Activated gamma-delta T cell treated with Interleukin-2 at 50 U/mL for 16 hours (primary cell): ENCODE data around the gene TTF1.

Experiments
- DNase-seq: peaks from one replicate; pipeline ENCODE4 v3.0.0-alpha.2; 2020

The TTF1 gene, protein sequence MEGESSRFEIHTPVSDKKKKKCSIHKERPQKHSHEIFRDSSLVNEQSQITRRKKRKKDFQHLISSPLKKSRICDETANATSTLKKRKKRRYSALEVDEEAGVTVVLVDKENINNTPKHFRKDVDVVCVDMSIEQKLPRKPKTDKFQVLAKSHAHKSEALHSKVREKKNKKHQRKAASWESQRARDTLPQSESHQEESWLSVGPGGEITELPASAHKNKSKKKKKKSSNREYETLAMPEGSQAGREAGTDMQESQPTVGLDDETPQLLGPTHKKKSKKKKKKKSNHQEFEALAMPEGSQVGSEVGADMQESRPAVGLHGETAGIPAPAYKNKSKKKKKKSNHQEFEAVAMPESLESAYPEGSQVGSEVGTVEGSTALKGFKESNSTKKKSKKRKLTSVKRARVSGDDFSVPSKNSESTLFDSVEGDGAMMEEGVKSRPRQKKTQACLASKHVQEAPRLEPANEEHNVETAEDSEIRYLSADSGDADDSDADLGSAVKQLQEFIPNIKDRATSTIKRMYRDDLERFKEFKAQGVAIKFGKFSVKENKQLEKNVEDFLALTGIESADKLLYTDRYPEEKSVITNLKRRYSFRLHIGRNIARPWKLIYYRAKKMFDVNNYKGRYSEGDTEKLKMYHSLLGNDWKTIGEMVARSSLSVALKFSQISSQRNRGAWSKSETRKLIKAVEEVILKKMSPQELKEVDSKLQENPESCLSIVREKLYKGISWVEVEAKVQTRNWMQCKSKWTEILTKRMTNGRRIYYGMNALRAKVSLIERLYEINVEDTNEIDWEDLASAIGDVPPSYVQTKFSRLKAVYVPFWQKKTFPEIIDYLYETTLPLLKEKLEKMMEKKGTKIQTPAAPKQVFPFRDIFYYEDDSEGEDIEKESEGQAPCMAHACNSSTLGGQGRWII

DNA sequence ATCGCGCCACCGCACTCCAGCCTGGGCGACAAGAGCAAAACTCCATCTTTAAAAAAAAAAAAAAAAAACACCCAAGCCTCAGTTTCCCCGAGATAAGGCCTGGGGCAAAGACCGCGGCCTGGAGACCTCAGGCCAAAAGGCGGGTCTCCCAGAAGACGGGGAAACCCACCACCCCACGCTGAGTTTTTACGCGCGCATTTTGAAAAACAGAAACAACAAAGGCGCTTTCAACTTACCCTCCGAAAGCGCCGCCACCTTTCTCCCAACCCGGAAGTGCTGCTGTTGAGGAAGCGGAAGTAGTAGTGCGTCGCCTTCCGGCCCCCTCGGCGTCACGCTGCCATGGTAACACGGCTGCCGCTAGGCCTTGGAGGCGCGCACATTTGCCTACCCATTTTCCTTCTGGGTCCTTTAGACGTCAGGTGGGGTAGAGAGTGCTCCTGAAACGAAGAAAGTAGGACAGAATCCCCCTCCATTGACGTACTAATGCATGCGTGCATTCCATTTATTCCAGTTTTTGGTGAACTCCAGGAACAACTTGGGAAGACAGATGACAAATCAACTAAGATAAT is at the start of gene TTF1:
Gene TTF1 (minus strand): TSS at position 287 of the 569 bp plus-strand sequence. CDS start 4,019 bp downstream, outside the sequence.
- DNase-seq, result peak; percentile 93

DNA sequence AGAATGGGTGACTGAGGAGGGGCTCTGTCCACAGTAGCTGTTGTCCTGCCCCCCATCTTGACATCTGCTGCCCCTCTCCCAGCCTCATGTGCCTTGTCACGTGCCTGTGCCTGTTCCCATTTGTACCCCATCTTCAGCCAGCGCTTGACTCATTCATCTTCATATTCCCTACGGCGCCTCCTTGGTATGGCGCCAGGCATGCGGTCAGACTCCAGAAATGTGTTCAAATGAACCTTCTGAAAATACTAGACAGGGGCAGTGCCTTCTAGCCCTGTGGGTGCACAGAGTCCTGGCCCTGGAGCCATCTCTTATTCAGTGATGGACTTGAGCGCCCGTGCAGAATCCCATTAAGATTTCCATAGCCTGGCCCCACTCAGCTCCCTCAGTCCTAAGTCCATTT is 49.6 kb upstream of the TTF1 start:
- DNase-seq, result no peak

DNA sequence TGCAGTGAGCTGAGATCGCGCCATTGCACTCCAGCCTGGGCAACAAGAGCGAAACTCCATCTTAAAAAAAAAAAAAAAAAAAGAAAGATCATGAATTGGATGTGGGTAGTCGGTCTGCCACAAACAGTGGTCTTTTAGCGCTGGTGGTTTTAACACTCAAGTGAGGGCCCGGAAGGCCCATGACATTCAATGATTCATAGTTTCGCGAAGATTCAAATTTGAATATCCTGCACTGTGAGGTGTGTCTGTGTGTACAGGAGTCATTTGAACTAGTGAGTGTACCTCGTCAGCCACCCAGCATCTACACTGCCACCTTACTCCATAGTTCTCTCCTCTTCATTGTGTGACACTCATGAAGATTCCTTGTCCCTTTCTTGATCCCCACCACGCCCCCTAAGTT is 44.6 kb upstream of the TTF1 start:
- peak; percentile 15 for DNase-seq

DNA sequence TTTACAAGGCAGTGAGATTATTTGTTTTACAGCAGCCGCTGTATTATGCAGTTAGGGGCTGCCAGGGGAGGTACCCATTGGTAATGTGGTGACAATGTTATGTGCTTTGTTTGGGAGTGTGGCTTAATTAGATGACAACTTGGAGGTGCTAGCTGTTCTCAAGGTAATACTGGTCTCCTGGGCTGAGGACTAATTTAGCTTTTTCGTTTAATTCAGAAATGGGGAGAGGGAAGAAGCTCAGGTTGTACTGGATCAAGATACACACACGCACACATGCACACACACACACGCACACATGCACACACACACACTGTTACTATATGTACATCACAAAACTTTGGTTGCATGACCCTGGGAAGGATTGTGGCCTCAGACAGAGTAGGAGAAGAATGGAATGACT is 41.3 kb upstream of the TTF1 start:
- no peak for DNase-seq

DNA sequence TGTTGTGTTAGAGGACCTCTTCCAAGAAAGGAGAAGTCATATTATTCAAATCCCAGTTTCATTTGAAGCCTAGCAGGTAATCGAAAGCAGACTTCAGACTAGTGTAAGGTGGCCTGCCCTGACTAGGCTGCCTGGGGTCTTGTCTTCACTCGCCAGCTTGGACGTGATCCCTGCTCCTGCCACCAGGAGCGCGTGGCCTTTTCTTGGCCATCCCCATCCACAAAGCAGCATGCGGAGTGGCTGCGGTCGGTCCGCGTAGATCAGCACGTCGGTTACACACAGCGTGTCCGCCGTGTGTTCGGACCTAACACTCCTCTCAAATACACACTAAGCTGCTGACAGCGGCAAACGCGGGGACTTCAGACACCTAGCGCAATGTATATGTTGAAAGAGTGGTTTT is 40.7 kb upstream of the TTF1 start:
- DNase-seq, result no peak

DNA sequence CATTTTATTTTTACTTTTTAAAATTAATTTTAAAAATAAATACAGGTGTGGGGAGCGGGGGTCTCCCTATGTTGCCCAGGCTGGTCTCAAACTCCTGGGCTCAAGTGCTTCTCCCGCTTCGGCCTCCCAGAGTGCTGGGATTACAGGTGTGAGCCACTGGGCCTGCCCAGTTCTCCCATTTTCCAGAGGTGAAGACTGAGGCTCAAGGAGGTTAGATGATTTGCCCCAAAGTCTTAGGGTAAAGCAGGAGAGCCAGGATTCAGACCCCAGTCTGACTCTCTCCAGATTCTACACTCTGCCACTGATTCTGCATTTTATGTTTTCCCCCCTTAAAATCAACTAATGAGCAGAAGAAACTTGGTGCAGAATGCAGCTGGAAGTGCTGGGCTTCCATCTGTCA is 40.2 kb upstream of the TTF1 start:
- DNase-seq, result no peak

DNA sequence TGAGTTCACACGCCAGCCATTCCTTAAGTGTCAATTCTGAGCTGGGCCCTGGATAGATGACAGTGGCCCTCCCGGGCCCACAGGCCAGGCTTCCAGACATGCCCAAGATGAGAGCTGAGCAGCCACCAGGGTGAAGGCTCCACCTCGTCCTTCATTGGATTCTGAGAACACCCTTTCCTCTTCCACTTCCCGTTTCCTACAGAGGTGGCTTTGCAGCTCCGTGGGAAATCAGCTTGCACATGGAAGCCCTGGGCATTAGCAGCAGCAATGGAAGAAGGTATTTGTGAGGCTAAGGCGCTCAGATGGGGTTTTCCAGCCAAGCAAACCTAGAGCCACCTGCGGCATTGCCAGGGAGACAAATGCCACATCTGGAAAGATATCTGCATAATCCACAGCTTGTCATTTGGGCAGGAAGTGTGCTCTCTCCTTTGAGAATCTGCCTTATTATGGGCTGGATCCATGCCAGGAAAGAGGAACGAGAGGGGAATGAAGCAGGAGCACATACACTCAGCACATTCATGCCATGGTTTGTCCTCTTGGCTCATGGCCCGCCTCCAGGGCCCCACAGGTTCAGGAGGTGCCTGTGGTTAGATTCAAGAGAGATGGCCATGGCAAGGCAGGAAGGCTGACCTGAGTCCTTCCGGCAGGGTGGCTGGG is 37.4 kb upstream of the TTF1 start:
- DNase-seq, result no peak

DNA sequence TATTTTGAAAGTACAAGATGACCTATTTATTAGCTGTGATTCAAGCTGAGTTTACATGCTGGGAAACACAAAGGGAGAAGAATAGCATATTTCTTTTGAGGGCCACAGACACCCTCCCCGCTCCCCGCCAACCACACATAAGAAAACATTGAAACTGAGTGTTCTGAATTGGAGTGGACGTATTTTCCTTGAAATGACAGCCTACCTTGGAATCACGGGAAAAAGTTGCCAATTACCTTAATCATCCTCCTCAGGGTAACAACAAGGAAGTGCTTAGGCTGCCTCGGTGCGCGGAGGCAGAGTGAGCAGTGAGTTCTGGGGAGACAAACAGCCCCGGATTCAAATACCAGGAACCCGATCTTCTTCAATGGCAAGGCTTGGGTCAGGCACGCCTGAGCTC is 34.8 kb upstream of the TTF1 start:
- no peak for DNase-seq

DNA sequence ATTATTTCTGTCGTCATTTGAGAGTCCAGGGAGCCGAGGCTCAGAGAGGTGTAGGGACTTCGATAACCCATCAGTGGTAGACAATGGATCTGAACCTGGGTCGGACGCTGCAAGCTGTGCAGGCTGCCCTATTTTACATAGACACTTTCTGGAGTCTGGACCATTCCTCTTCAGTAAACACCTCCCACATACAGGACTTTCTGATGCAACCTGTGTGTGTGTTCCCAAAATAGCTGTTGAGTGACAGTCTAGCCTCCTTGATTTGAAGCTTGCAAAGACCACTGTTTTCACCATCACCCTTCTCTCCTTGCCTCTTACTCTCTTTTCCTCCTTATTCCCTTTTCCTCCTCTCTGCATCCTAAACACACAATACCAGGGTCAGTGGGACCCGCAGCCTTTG is 34.1 kb upstream of the TTF1 start:
- DNase-seq, result no peak

DNA sequence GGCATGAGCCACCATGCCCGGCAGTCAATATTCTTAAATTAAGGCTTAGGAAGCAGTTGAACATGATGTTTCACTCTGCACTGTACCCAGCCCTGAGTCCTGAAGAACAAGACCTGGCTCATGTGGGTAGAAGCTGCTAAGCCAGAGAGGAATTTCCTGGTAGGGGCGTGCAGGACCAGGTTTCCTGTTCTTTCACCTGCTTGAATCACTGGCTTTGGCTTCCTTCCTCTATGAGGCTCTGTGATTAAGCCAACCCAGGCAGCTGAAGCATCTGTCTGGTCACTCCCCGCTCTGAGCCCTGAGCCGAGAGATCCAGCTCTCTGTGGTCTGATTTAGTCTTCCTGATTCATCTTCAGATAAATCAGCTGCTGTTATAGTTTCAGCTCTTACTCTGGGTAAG is 32.5 kb upstream of the TTF1 start:
- no peak for DNase-seq

DNA sequence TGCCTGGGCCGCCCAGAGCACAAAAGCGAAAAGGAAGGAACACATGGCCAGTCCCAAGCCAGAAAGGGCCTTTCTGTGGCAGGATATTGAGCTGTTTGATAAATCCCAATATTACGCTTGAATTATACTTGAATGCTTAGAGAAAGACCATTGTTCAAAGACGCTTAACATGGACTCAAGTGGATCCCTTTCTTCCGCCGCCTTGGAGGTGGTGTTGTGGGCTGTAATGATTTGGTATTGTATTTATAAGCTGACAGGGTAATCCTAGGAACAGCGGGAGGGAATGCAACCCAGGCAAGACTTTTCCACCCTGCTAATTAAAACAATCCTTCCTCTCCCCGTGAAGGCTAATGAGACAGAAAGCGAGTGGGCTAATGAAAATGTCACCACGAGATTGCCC is 28.2 kb upstream of the TTF1 start:
- DNase-seq, result no peak

DNA sequence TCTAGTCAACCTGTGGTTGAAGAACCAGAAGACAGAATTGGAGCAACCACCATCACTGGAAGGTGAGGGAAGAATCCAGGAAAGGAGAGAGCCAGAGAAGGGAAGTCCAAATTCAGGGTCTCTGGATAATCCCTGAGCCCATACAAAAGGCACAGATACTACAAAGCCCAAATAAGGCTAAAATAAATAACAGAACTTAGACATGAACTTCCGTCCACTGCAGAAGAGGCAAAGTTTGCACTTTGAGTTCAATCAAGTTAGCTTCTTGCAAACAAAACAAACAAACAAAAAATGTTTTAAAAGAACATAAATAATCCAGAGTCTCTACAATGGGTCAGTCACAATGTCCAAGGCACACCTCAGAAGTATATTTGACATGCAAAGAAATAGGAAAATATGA is 24.4 kb upstream of the TTF1 start:
- DNase-seq, result no peak

DNA sequence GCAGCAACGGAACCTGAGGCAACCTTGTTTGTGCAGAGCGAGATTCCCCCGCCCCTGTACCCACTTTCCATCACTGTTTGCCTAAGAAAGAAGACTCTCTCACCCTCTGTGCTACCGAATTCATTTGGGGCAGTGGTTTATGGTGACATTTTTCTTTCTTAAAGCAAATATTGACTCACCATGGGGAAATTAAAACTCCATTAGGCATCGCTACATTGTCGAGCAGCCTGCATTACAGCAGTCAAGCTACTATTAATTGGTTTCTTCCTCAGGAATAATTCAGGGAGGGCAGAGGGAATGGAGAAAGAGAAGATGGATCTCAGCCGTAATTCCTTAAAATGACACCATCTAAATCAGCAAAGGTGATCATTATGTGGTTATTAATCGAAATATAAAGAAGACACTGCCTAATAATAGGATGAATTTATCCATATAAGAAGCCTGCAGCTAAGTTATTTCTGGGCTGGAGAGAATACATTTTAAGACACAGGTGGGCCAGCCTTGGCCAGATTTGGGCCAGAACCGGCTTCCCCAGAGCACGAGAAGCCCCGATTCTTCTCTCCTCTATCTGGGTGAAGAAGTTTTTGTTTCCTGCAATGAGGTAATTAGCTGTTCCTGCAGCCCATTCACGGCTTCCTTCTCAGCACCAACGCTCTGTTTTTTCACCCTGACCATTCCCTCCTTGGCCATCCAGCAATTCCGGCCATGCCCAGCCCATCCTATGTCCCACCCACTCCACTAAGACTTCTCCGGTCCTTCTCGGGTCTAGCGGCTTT is 20.2 kb upstream of the TTF1 start:
- no peak for DNase-seq

DNA sequence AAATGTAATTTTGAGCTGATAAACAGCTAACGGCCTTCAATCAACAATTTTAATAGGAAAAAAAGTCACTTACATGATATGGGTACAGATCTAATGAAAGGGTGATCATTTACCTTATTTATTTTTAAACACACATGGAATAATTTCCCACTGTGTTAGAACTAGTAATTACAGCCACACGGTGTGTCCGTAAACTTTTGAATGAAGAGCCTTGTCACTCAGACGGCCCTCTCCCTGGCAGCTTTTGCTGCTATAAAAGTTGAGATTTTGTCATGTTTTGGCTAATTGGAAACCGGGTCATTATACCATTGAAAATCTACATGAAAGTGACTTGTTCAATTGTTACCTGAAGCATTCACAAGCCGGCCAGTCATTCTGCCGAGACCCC is 19.0 kb upstream of the TTF1 start:
- no peak for DNase-seq

DNA sequence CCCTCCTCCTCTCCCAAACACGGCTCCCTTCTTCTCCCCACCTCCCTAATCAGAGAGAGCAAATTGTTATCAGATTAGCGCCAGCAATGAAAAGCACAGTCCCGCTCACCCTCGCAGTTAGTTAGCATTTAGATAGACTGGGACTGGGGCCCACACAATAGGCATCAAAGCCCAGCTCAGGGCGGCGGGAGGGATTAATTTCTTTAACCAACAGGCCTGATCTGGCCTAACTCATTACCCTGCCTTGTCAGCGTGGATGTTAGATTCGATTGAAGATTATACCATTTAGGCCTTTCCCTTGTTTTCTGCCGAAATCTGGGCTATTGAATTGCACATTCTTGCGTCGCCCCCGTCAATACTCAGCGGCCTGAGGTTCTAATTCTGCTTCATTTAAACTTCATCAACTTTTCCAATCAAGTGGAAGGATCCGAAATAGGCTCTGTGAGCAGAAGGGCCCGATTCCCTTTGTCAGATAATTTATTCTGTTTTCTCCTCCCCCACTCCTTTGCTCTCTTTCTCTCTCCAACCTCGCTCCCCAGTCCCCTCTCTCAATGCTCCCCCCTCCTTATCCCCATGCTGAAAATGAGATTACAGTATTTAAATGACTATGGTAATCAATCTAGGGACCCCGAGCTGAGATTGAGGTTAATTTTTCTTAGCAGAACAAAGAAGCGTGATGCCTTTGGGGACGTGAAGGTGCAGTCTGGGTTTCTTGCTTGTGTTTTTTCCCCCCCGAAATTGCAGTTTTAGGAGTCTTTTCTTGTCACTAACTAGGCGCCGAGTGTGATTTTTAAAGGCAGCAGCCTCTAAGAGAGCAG is 18.4 kb upstream of the TTF1 start:
- no peak for DNase-seq

DNA sequence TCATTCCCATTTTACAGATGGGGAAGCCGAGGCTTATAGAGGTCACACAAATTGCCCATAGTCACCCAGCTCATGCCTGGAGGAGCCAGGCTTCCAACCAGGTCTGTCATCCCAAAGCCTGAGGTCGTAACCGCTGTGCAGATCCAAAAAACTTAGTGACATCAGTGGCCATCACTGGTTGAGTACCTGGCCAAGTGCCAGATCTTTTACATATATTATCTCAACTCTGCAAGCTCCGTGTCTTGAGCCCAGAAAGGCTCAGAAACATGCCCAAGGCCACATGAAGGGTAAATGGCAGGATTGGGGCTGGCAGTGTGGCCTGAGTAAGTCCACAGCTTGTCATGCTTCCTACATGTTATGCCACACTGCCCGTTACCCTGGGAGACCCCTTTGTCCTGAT is 16.9 kb upstream of the TTF1 start:
- DNase-seq, result no peak

DNA sequence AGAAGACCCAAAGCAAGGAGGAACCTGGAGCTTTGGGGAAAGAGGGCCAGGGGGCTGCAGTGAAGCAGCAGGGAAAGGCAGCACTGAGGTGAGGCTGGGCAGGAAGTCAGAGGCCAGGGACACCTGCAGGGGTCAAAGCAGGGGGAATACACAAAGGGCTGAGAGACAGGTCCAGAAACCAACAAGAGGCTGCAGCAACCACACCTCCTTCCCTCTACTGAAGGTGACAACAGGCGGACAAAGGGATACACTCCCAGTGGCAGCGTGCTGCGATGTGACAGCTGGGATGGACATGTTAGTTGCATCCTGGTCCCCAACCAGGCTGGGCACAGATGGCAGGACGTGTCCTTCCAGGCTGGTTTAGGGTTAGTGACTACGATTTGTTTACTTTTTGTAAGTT is 15.9 kb upstream of the TTF1 start:
- no peak for DNase-seq

DNA sequence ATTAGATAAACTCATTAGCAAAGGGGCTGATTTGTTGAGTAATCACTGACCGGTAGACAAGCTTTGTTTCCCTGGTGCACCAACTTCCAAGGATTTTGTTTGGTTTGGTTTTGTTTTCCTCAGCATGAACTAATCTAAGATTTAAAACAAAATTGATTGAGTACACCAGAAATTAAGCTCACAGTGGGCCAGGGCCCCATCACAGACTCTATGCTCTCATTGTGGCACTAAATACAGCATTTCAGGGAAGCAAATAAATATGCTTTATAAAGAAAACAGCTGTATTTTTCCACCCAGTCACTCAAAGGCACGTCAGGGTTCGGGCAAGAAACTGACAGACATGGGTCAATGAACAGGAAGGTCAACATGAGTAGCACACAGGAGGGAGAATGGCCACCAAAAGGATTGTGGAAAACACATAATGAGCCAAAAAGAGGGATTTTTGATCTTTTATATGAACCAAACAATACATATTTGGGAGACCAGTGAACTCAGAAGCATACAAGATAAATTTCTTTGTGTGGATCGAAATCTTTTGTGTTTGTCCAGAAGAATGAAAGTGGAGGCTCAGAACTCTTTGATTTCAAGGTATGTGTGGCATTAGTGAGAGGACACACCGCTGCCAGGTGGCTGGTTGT is 12.2 kb upstream of the TTF1 start:
- no peak for DNase-seq

DNA sequence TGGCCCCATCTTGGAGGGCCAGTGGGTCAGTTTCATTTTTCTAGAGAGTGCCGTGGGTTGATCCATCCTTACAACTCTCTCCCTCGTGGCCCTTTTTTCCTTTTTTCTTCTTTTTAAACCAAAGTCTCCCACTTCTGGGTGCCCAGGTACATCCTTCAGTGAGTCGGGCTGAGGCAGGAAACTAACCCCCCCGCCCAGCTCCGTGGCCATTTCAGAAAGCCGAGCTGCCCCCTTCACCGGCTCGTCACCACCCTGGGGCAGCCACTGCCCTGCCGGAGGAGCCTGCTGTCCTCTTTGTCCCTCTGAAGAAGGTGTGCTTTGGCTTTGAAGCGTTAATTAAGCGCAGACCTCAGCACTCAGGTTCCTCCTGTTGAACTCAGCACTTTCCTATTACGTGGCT is 8.5 kb upstream of the TTF1 start:
- no peak for DNase-seq

DNA sequence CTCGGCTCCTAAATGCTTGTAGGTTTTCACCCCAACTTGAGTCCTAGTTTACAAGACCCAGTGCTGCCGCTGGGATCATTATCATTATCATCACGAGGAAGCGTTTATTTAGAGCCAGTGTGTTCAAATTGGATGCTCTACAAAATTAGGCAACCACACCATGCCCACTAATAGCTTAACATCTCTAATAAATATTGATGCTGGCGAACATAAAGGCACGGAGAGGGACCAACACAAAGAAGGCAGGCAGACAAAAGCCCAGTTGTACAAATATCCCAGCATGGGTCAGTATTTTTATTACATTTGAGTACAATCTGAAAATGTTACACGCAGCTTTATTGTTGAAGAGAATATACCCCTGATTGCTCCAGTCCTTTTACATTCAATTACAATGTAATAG is 8.1 kb upstream of the TTF1 start:
- DNase-seq, result no peak

DNA sequence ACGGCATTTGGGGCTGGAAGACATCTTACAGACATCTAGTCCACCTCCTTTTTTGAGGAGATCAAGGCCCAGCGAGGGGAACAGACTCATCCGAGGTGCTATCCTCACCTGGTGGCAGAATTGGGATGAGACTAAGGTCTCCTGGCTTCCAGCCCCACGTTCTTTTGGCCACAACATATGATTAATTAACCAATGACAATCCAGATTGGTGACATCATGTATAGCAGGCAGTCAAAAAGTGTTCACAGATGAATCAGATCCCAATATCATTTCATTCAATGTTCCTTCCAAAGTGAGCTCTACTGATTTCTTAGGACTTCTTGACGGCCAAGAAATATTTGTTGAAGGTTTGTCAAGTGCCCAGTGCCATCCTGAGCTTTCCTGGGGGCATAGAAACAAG is 7.3 kb upstream of the TTF1 start:
- no peak for DNase-seq
